ENCODE data around the gene SSH3.

SSH3 gene

DNA sequence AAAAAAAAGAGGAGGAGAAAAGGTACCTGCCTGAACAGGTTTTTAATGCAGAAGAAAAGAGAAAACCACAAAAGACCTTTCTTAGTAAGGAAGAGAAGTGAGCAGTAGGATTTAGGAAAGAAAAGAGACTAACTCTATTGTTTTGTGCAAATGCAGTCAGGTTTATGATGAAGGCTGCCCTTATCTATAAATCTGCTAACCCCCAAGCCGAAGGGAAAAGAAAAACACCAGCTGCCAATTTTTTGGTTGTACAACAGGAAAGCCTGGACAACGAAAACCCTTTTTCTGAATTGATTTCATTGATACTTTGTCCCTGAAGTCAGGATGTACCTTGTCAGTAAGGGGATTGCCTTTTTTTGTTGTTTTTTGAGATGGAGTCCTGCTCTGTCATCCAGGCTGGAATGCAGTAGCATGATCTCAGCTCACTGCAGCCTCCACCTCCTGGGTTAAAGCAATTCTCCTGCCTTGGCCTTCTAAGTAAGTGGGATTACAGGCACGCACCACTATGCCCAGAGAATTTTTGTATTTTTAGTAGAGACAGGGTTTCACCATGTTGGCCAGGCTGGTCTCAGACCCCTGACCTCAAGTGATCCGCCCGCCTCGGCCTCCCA lies 28.9 kb downstream of the SSH3 start:
- H3K27me3 ChIP-seq (replicated peaks; ENCODE audit: control insufficient read depth, insufficient read depth, low read length) = no peaks in the 10 kb centered on the region
- H3K36me3 ChIP-seq (ENCODE audit: control insufficient read depth, insufficient read depth, low read length) = no peaks in the 10 kb centered on the region
- TF ChIP-seq, protein P1, sequence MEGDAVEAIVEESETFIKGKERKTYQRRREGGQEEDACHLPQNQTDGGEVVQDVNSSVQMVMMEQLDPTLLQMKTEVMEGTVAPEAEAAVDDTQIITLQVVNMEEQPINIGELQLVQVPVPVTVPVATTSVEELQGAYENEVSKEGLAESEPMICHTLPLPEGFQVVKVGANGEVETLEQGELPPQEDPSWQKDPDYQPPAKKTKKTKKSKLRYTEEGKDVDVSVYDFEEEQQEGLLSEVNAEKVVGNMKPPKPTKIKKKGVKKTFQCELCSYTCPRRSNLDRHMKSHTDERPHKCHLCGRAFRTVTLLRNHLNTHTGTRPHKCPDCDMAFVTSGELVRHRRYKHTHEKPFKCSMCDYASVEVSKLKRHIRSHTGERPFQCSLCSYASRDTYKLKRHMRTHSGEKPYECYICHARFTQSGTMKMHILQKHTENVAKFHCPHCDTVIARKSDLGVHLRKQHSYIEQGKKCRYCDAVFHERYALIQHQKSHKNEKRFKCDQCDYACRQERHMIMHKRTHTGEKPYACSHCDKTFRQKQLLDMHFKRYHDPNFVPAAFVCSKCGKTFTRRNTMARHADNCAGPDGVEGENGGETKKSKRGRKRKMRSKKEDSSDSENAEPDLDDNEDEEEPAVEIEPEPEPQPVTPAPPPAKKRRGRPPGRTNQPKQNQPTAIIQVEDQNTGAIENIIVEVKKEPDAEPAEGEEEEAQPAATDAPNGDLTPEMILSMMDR (IDR thresholded peaks at IDR 0.05; ENCODE audit: insufficient read depth, low read length, poor library complexity, severe bottlenecking) = no peak
- DNase-seq (ENCODE audit: extremely low read depth, insufficient read length) = no peak
- H3K4me3 ChIP-seq (replicated peaks; ENCODE audit: low read depth, low read length) = no peak overlapping the region

DNA sequence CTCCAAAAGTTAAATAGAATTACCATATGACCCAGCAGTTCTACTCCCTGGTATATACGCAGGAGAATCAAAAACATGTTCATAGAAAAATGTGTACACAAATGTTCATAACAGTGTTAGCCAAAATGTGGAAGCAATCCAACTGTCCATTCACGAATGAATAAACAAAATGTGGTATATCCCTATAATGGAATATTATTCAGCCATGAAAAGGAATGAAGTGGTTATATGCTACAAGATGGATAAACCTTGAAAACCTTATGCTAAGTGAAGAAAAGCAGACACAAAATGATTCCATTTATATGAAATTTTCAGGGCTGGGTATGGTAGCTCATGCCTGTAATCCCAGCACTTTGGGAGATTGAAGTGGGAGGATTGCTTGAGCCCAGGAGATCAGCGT lies 33.9 kb downstream of the SSH3 start:
- Histone ChIP-seq H3K27me3 (replicated peaks; ENCODE audit: control insufficient read depth, insufficient read depth, low read length) (no peaks in the 10 kb centered on the region), H3K36me3 (ENCODE audit: control insufficient read depth, insufficient read depth, low read length) (no peaks in the 10 kb centered on the region), H3K4me3 (replicated peaks; ENCODE audit: low read depth, low read length) (no peak overlapping the region)
- TF ChIP-seq, protein P1 (IDR thresholded peaks at IDR 0.05; ENCODE audit: insufficient read depth, low read length, poor library complexity, severe bottlenecking) = no peak
- no peak for DNase-seq (ENCODE audit: extremely low read depth, insufficient read length)

DNA sequence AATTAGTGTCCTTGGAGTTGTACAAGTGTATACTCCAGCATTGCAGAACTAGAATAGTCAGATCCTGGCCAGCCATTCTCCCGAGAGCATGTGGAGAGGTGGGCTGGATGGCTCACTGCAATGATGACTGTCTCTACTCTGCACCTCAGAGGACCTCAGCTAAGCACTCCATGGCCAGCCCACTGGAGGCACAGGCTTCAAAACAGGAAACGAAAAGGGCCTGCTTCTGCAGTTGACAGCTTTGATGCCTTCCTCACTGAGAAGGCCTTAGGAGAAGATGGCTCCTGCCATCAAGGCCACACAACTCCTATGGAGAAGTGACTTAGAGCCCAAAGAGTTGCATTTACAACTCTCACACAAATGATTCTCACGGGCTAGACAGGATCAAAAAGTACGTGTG lies 40.9 kb downstream of the SSH3 start:
- no peak overlapping the region for H3K4me3 ChIP-seq (replicated peaks; ENCODE audit: low read depth, low read length)
- TF ChIP-seq, protein P1 (IDR thresholded peaks at IDR 0.05; ENCODE audit: insufficient read depth, low read length, poor library complexity, severe bottlenecking) = no peak
- no peaks in the 10 kb centered on the region for H3K36me3 ChIP-seq (ENCODE audit: control insufficient read depth, insufficient read depth, low read length)
- H3K27me3 ChIP-seq (replicated peaks; ENCODE audit: control insufficient read depth, insufficient read depth, low read length) = no peaks in the 10 kb centered on the region
- DNase-seq (ENCODE audit: extremely low read depth, insufficient read length) = no peak

DNA sequence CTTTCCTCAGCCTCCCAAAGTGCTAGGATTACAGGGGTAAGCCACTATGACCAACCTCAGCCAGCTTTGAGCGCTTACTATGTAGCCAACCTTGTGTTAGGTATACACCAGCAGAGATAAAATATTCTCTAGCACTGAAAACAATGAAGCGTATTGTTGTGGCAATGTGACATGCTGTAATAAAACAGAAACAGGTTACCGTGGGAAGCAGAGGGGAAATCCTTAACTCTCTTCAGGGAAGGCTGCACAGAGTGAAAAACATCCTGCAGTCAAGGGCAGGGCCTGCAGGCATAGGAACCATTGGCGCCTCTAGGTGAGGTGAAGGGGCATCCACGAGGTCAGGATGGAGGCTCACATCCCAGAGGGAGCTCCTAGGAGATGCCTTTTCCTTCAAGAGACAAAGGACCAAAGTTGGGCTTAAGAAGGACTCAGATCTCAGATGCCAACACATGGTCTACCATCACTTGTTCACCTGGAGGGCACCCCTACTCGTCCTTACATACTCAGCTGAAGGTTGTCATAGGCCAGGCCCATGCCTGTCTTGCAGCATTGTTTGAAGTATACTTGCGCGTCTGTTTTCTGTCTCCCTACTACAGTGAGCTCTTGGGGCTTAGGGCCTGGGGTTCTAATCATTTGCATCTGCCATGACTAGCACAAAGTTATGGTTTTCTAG lies 42.1 kb downstream of the SSH3 start:
- H3K4me3 ChIP-seq (replicated peaks; ENCODE audit: low read depth, low read length) = no peak overlapping the region
- DNase-seq (ENCODE audit: extremely low read depth, insufficient read length) = no peak
- TF ChIP-seq, protein P1 (IDR thresholded peaks at IDR 0.05; ENCODE audit: insufficient read depth, low read length, poor library complexity, severe bottlenecking) = no peak
- no peaks in the 10 kb centered on the region for H3K36me3 ChIP-seq (ENCODE audit: control insufficient read depth, insufficient read depth, low read length)
- no peaks in the 10 kb centered on the region for H3K27me3 ChIP-seq (replicated peaks; ENCODE audit: control insufficient read depth, insufficient read depth, low read length)

DNA sequence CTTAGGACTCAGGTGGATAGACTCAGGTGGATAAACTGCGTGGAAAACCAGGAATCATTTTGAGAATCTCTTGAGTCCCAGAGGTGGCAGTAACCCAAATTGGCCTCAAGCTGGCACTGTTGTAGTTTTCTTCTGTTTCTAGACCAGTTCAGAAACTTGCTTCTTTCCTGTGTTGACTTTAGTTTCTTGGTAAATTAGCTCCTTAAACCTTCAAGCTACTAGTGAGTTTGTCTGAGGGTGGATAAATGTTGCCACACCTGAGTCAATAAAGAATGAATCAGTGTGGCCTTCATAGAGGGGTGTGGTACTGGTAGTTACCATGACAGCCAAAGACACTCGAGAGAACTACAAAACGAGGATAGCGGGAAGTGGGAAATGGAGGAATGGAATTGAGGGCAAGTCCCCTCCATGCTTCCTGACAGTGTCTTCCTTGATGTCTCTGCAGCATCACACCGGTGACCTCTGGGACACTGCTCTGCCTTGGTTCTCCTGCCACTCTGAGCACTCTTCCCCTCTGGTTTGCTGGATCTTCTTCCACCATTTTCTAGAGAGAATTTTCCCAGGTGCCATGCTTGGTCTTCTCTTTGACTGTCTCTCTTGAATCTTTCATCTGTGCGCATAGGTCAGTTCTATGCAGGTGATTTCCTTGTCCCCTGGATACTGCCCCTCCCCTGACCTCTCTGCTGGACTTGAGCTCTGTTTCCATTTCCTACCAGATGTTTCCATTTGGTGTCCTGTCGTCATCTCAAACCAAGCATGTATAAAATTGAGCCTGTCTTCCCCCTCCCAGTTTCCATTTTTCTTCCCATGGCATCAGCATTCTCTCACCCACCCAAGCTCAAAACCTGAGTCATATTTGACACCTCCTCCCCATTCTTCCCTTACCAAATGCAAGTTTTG lies 42.8 kb downstream of the SSH3 start:
- TF ChIP-seq, protein P1 (IDR thresholded peaks at IDR 0.05; ENCODE audit: insufficient read depth, low read length, poor library complexity, severe bottlenecking) = peak; percentile 90
- Histone ChIP-seq H3K4me3 (replicated peaks; ENCODE audit: low read depth, low read length) (no peak overlapping the region), H3K36me3 (ENCODE audit: control insufficient read depth, insufficient read depth, low read length) (no peaks in the 10 kb centered on the region), H3K27me3 (replicated peaks; ENCODE audit: control insufficient read depth, insufficient read depth, low read length) (no peaks in the 10 kb centered on the region)
- no peak for DNase-seq (ENCODE audit: extremely low read depth, insufficient read length)
